Stimulated activated CD4-positive, alpha-beta T cell treated with anti-CD3 and anti-CD28 coated beads, Interleukin-15, amount 100 ng/mL, for 1 hour (primary cell): Measurements from ENCODE around the gene MED12L.
"Not testable (repeated sequence)": the region's sequence is repeated elsewhere in the genome, so short reads cannot be mapped to it uniquely, and the experiment has no call there.

Experiments used
- DNase-seq, 2 donors: peaks; one replicate each; pipeline ENCODE4 v3.0.0-alpha.2; 2020; ENCODE audit warnings: low read depth in 1 of 2, low spot score in 1 of 2

MED12L gene

GRCh38 chr3:151372063-151372820, 286.8 kb downstream of the MED12L start:
- DNase-seq: no peak

GRCh38 chr3:151377768-151378385, 292.4 kb downstream of the MED12L start:
- no peak for DNase-seq

- no peak for DNase-seq
These were observed 293.7 kb downstream of the MED12L start for GRCh38 chr3:151379083-151379734.

- DNase-seq: no peak
These were observed 297.2 kb downstream of the MED12L start for GRCh38 chr3:151382671-151383070.

- no peak for DNase-seq
These were observed 297.6 kb downstream of the MED12L start for GRCh38 chr3:151383111-151383510.

GRCh38 chr3:151383956-151384355, 298.5 kb downstream of the MED12L start:
- DNase-seq: no peak

- DNase-seq: no peak
These were observed 299.3 kb downstream of the MED12L start, which contains the start of gene P2RY12 for GRCh38 chr3:151384741-151385174. Gene P2RY12 (minus strand): TSS chr3:151384753. CDS start chr3:151338845, 45,908 bp downstream.

- no peak for DNase-seq
These were observed 300.6 kb downstream of the MED12L start for GRCh38 chr3:151386056-151386455.

- DNase-seq: no peak
These were observed 302.0 kb downstream of the MED12L start for GRCh38 chr3:151387432-151387831.

- DNase-seq: no peak
These were observed 302.4 kb downstream of the MED12L start for GRCh38 chr3:151387842-151388241.

GRCh38 chr3:151391720-151392119, 306.3 kb downstream of the MED12L start:
- no peak for DNase-seq

- not testable (repeated sequence) for DNase-seq
These were observed 306.7 kb downstream of the MED12L start for GRCh38 chr3:151392191-151392590.

GRCh38 chr3:151393146-151393830, 307.8 kb downstream of the MED12L start:
- DNase-seq: no peak

- no peak for DNase-seq
These were observed 308.5 kb downstream of the MED12L start for GRCh38 chr3:151393941-151394340.

- no peak for DNase-seq
These were observed 309.1 kb downstream of the MED12L start for GRCh38 chr3:151394611-151395010.

- no peak for DNase-seq
These were observed 310.3 kb downstream of the MED12L start for GRCh38 chr3:151395806-151396205.

- no peak for DNase-seq
These were observed 313.4 kb downstream of the MED12L start for GRCh38 chr3:151398895-151399294.

- DNase-seq: no peak
These were observed 314.9 kb downstream of the MED12L start for GRCh38 chr3:151400341-151400740.

- no peak for DNase-seq
These were observed 316.9 kb downstream of the MED12L start for GRCh38 chr3:151402349-151402748.

GRCh38 chr3:151403246-151403645, 317.8 kb downstream of the MED12L start:
- DNase-seq: no peak

- no peak for DNase-seq
These were observed 318.9 kb downstream of the MED12L start for GRCh38 chr3:151404316-151404715.
